Measurements from ENCODE around the gene EIF4EBP3.

The EIF4EBP3 gene

GRCh38 chr5:140568443-140569063, 21.1 kb downstream of the EIF4EBP3 start:
- no peak for TF ChIP-seq CTCF (IDR thresholded peaks at IDR 0.05; ENCODE audit: low read depth, low read length)
- DNase-seq (ENCODE audit: extremely low read depth, low read depth), result no peak

GRCh38 chr5:140569197-140569596, 21.7 kb downstream of the EIF4EBP3 start:
- no peak for DNase-seq (ENCODE audit: extremely low read depth, low read depth)
- TF ChIP-seq CTCF (IDR thresholded peaks at IDR 0.05; ENCODE audit: low read depth, low read length), result no peak

GRCh38 chr5:140570058-140570457, 22.6 kb downstream of the EIF4EBP3 start:
- DNase-seq (ENCODE audit: extremely low read depth, low read depth), result no peak
- TF ChIP-seq CTCF (IDR thresholded peaks at IDR 0.05; ENCODE audit: low read depth, low read length), result no peak

- no peak for DNase-seq (ENCODE audit: extremely low read depth, low read depth)
- TF ChIP-seq CTCF (IDR thresholded peaks at IDR 0.05; ENCODE audit: low read depth, low read length), result no peak
Observed at GRCh38 chr5:140570488-140570887, 23.0 kb downstream of the EIF4EBP3 start.

GRCh38 chr5:140571105-140571504, 23.6 kb downstream of the EIF4EBP3 start:
- TF ChIP-seq CTCF (IDR thresholded peaks at IDR 0.05; ENCODE audit: low read depth, low read length), result no peak
- DNase-seq (ENCODE audit: extremely low read depth, low read depth), result no peak

- TF ChIP-seq CTCF (IDR thresholded peaks at IDR 0.05; ENCODE audit: low read depth, low read length), result no peak
Observed at GRCh38 chr5:140573683-140574082, 26.2 kb downstream of the EIF4EBP3 start.

GRCh38 chr5:140574165-140574564, 26.7 kb downstream of the EIF4EBP3 start:
- no peak for DNase-seq (ENCODE audit: extremely low read depth, low read depth)
- no peak for TF ChIP-seq CTCF (IDR thresholded peaks at IDR 0.05; ENCODE audit: low read depth, low read length)

More at GRCh38 chr5:140573683-140574082, 26.2 kb downstream of the EIF4EBP3 start:
- no peak for DNase-seq (ENCODE audit: extremely low read depth, low read depth)
